Activated naive CD4-positive, alpha-beta T cell treated with anti-CD3 and anti-CD28 coated beads for 36 hours (primary cell): ENCODE results near the gene HRCT1. TPM values are rescaled to one million over a fixed set of nuclear protein-coding genes. Genes with fewer than 3 reads are reported as not detected.

Experiments
- CTCF ChIA-PET: fragments of 350-600 bp; sonication (Branson Sonifier 250); formaldehyde crosslinking; loops from one replicate; lab custom pipeline; 2021; ENCODE audit warnings: antibody characterized with exemption; lab: Charles Lee
- DNase-seq: peaks from one replicate; pipeline ENCODE4 v3.0.0-alpha.2; 2020
- H3K27ac Mint-ChIP-seq: one replicate; pipeline ENCODE4 v1.8.0; 2021; ENCODE audit warnings: mild to moderate bottlenecking, mixed read lengths
- H3K27me3 Mint-ChIP-seq: one replicate; pipeline ENCODE4 v1.8.0; 2021; ENCODE audit warnings: low read depth, mixed read lengths
- H3K36me3 Mint-ChIP-seq: one replicate; pipeline ENCODE4 v1.8.0; 2021; ENCODE audit warnings: low read depth, mixed read lengths
- H3K4me1 Mint-ChIP-seq: one replicate; pipeline ENCODE4 v1.8.0; 2021; ENCODE audit warnings: low read depth, mixed read lengths
- H3K4me3 Mint-ChIP-seq: one replicate; pipeline ENCODE4 v1.8.0; 2021; ENCODE audit warnings: mild to moderate bottlenecking, moderate library complexity, mixed read lengths
- H3K9me3 Mint-ChIP-seq: one replicate; pipeline ENCODE4 v1.8.0; 2021; ENCODE audit warnings: mixed read lengths
- intact Hi-C: fragments of 100-400 bp; cut with micrococcal nuclease; formaldehyde crosslinking; loops from one replicate; pipeline ENCODE4 v1.15.1; 2023
- total RNA-seq, 2 experiments: library from RNA; stranded (reverse); gene quantifications; one replicate each; pipeline ENCODE4 v1.2.3, GENCODE V29; 2021

Gene HRCT1
- total RNA-seq, 2 experiments from 2014 or later = not detected

- Mint-ChIP-seq H3K27ac (no peak overlapping the region), H3K27me3 (no peaks in the 10 kb centered on the region), H3K9me3 (no peaks in the 10 kb centered on the region), H3K36me3 (no peaks in the 10 kb centered on the region), H3K4me3 (no peak overlapping the region), H3K4me1 (peaks cover 32% of the 10 kb centered on the region)
- CTCF ChIA-PET = interaction anchor here (1.2 to 2.0 kb wide), 2 partner anchors 10 to 74 kb away, joined by 5 to 7 read pairs; no protein-coding TSS in a partner anchor
- intact Hi-C loops = no loop called here
- no peak for DNase-seq
Measured at GRCh38 chr9:35948901-35949318, 42.9 kb downstream of the HRCT1 start.

- no peak for DNase-seq
Measured at GRCh38 chr9:35951736-35952135, 45.7 kb downstream of the HRCT1 start.

GRCh38 chr9:35952526-35953191 lies 46.7 kb downstream of the HRCT1 start:
- CTCF ChIA-PET = interaction anchor here (0.6 to 2.7 kb wide), 13 partner anchors 8 to 214 kb away, joined by 3 to 15 read pairs (median 4); no protein-coding TSS in a partner anchor
- Mint-ChIP-seq H3K9me3 (no peaks in the 10 kb centered on the region), H3K27me3 (no peaks in the 10 kb centered on the region), H3K27ac (no peak overlapping the region), H3K4me1 (peaks cover 12% of the 10 kb centered on the region), H3K4me3 (no peak overlapping the region), H3K36me3 (no peaks in the 10 kb centered on the region)
- intact Hi-C loops = no loop called here
- DNase-seq = no peak

More at GRCh38 chr9:35951736-35952135, 45.7 kb downstream of the HRCT1 start:
- H3K27ac Mint-ChIP-seq = no peak overlapping the region
- CTCF ChIA-PET = interaction anchor here (0.6 to 2.7 kb wide), 4 partner anchors 41 to 82 kb away, joined by 3 to 15 read pairs (median 3); no protein-coding TSS in a partner anchor
- H3K4me1 Mint-ChIP-seq = peaks cover 12% of the 10 kb centered on the region
- no peaks in the 10 kb centered on the region for H3K36me3 Mint-ChIP-seq
- intact Hi-C loops = no loop called here
- no peaks in the 10 kb centered on the region for H3K9me3 Mint-ChIP-seq
- H3K27me3 Mint-ChIP-seq = no peaks in the 10 kb centered on the region
- H3K4me3 Mint-ChIP-seq = no peak overlapping the region

GRCh38 chr9:35954942-35955546 lies 49.0 kb downstream of the HRCT1 start:
- Mint-ChIP-seq H3K4me1 (no peaks in the 10 kb centered on the region), H3K27me3 (no peaks in the 10 kb centered on the region), H3K36me3 (no peaks in the 10 kb centered on the region), H3K27ac (no peak overlapping the region), H3K4me3 (no peak overlapping the region), H3K9me3 (no peaks in the 10 kb centered on the region)
- CTCF ChIA-PET = interaction anchor here (0.6 to 4.2 kb wide), 22 partner anchors 8 to 397 kb away, joined by 3 to 59 read pairs (median 4); partner anchors contain the start of gene SPAG8
- peak; percentile 73 for DNase-seq
- intact Hi-C loops = loop anchor here (1.0 to 2.0 kb wide), 5 partner anchors 52 to 374 kb away; no protein-coding TSS in a partner anchor

- Mint-ChIP-seq H3K9me3 (no peaks in the 10 kb centered on the region), H3K36me3 (no peaks in the 10 kb centered on the region), H3K4me1 (no peaks in the 10 kb centered on the region), H3K27me3 (no peaks in the 10 kb centered on the region), H3K4me3 (no peak overlapping the region), H3K27ac (no peak overlapping the region)
- CTCF ChIA-PET = interaction anchor here (0.6 to 4.2 kb wide), 15 partner anchors 9 to 386 kb away, joined by 3 to 59 read pairs (median 3); partner anchors contain the start of gene CLTA
- intact Hi-C loops = no loop called here
- no peak for DNase-seq
Measured at GRCh38 chr9:35956651-35957050, 50.6 kb downstream of the HRCT1 start.

Other genes with a start within 250 kb of the HRCT1 start
- gene RMRP, start 248.2 kb upstream of the HRCT1 start, total RNA-seq = over 10,000 TPM in 1 of 2 experiments, 1,000 to 10,000 TPM in 1; 7,381 to 12,571 TPM
- gene CCDC107, start 247.9 kb upstream of the HRCT1 start, total RNA-seq = 1 to 10 TPM; 5.6 to 6.4 TPM
- 10 to 100 TPM; 28.9 to 30.4 TPM for gene ARHGEF39, start 241.0 kb upstream of the HRCT1 start, total RNA-seq
- gene CA9, start 232.3 kb upstream of the HRCT1 start, total RNA-seq = under 1 TPM; 0.38 to 0.52 TPM
- gene TPM2, start 216.3 kb upstream of the HRCT1 start, total RNA-seq = 1 to 10 TPM; 4.9 to 6.6 TPM
- 100 to 1,000 TPM; 190 TPM for gene TLN1, start 174.0 kb upstream of the HRCT1 start, total RNA-seq
- gene CREB3, start 173.5 kb upstream of the HRCT1 start, total RNA-seq = 10 to 100 TPM; 13.7 to 13.8 TPM
- 10 to 100 TPM; 20.3 to 22.7 TPM for gene GBA2, start 157.0 kb upstream of the HRCT1 start, total RNA-seq
- 10 to 100 TPM; 12.0 to 13.3 TPM for gene RGP1, start 156.9 kb upstream of the HRCT1 start, total RNA-seq
- gene MSMP, start 151.9 kb upstream of the HRCT1 start, total RNA-seq = under 1 TPM in 1 of 2 experiments, not detected in 1; 0.45 TPM
- gene NPR2, start 114.6 kb upstream of the HRCT1 start, total RNA-seq = 1 to 10 TPM; 3.6 to 5.5 TPM
- gene SPAG8, start 93.9 kb upstream of the HRCT1 start, total RNA-seq = 1 to 10 TPM in 1 of 2 experiments, under 1 TPM in 1; 0.95 to 1.1 TPM
- gene HINT2, start 91.2 kb upstream of the HRCT1 start, total RNA-seq = 10 to 100 TPM; 61.0 to 68.3 TPM
- gene FAM221B, start 77.5 kb upstream of the HRCT1 start, total RNA-seq = not detected
- gene TMEM8B, start 77.0 kb upstream of the HRCT1 start, total RNA-seq = 1 to 10 TPM; 6.2 to 6.6 TPM
- not detected for gene OR13J1, start 35.8 kb upstream of the HRCT1 start, total RNA-seq
- not detected for gene SPAAR, start 3.3 kb downstream of the HRCT1 start, total RNA-seq
- gene OR2S2, start 52.0 kb downstream of the HRCT1 start, total RNA-seq = not detected
- gene RECK, start 130.7 kb downstream of the HRCT1 start, total RNA-seq = 1 to 10 TPM; 7.8 to 8.5 TPM
- 1 to 10 TPM; 8.0 to 9.7 TPM for gene GLIPR2, start 230.5 kb downstream of the HRCT1 start, total RNA-seq